K562 (cell line): ENCODE results near the gene YPEL4. TPM values are rescaled to one million over a fixed set of nuclear protein-coding genes. Genes with fewer than 3 reads are reported as not detected.

Source experiments
- BCLAF1 ChIP-seq, 2 experiments: fragments of 450-650 bp in 1 of 2; IDR thresholded peaks; 2 replicates each; pipeline ENCODE4 v1.6.1; 2011 to 2017; ENCODE audit warnings: low read depth in 2 of 2, antibody characterized with exemption in 1 of 2, borderline replicate concordance in 1 of 2, low read length in 1 of 2, mild to moderate bottlenecking in 1 of 2, mixed read lengths in 1 of 2; ENCODE audit not compliant: control insufficient read depth in 1 of 2
- NFRKB ChIP-seq: fragments of 450-650 bp; IDR thresholded peaks from 2 replicates; pipeline ENCODE4 v1.6.1; 2016; ENCODE audit warnings: low read depth
- ZNF696 ChIP-seq: fragments of 250-450 bp; sonication (Bioruptor Pico); conservative IDR thresholded peaks from 2 replicates; pipeline ENCODE4 v1.4.0; 2020; ENCODE audit warnings: mild to moderate bottlenecking, moderate library complexity
- polyA plus RNA-seq, 8 experiments: library from polyadenylated mRNA; depleted of rRNA in 4 of 8; stranded (reverse) in 5 of 8; unstranded in 3 of 8; fragments of >200 nt; fragmentation: Nextera tagmentation in 2 of 8; fragmentation: Illumina TruSeq in 1 of 8; extraction: Ambion mirVana in 2 of 8; extraction: Trizol in 1 of 8; gene quantifications; 2 replicates each; pipeline versions ENCODE4 v1.2.1 to v1.2.3, GENCODE V29; 2011 to 2014; ENCODE audit warnings: inconsistent platforms in 1 of 8, missing spikeins in 1 of 8
- total RNA-seq, 7 experiments: library from RNA; depleted of rRNA in 6 of 7; stranded (reverse); fragments of >200 nt in 6 of 7; fragmentation: Illumina TruSeq in 2 of 7; extraction: Trizol in 2 of 7; gene quantifications; 2 replicates each; pipeline versions ENCODE4 v1.2.1 to v1.2.3, GENCODE V29; 2011 to 2021; ENCODE audit warnings: low replicate concordance in 1 of 7
- TF ChIP-seq, protein P1 (sequence below): fragments of 200-600 bp; sonication (generic); IDR thresholded peaks from one replicate; pipeline ENCODE4 v1.6.1; 2012; ENCODE audit warnings: mild to moderate bottlenecking, low read depth, low read length, inconsistent platforms

YPEL4 gene
- total and polyA plus RNA-seq, 9 of the 15 experiments (the other 6 are each of a cell fraction or from before 2014, with no cell fraction given): 0.07 to 1.4 (median 0.40) TPM; not detected in 2

- TF ChIP-seq, protein P1, sequence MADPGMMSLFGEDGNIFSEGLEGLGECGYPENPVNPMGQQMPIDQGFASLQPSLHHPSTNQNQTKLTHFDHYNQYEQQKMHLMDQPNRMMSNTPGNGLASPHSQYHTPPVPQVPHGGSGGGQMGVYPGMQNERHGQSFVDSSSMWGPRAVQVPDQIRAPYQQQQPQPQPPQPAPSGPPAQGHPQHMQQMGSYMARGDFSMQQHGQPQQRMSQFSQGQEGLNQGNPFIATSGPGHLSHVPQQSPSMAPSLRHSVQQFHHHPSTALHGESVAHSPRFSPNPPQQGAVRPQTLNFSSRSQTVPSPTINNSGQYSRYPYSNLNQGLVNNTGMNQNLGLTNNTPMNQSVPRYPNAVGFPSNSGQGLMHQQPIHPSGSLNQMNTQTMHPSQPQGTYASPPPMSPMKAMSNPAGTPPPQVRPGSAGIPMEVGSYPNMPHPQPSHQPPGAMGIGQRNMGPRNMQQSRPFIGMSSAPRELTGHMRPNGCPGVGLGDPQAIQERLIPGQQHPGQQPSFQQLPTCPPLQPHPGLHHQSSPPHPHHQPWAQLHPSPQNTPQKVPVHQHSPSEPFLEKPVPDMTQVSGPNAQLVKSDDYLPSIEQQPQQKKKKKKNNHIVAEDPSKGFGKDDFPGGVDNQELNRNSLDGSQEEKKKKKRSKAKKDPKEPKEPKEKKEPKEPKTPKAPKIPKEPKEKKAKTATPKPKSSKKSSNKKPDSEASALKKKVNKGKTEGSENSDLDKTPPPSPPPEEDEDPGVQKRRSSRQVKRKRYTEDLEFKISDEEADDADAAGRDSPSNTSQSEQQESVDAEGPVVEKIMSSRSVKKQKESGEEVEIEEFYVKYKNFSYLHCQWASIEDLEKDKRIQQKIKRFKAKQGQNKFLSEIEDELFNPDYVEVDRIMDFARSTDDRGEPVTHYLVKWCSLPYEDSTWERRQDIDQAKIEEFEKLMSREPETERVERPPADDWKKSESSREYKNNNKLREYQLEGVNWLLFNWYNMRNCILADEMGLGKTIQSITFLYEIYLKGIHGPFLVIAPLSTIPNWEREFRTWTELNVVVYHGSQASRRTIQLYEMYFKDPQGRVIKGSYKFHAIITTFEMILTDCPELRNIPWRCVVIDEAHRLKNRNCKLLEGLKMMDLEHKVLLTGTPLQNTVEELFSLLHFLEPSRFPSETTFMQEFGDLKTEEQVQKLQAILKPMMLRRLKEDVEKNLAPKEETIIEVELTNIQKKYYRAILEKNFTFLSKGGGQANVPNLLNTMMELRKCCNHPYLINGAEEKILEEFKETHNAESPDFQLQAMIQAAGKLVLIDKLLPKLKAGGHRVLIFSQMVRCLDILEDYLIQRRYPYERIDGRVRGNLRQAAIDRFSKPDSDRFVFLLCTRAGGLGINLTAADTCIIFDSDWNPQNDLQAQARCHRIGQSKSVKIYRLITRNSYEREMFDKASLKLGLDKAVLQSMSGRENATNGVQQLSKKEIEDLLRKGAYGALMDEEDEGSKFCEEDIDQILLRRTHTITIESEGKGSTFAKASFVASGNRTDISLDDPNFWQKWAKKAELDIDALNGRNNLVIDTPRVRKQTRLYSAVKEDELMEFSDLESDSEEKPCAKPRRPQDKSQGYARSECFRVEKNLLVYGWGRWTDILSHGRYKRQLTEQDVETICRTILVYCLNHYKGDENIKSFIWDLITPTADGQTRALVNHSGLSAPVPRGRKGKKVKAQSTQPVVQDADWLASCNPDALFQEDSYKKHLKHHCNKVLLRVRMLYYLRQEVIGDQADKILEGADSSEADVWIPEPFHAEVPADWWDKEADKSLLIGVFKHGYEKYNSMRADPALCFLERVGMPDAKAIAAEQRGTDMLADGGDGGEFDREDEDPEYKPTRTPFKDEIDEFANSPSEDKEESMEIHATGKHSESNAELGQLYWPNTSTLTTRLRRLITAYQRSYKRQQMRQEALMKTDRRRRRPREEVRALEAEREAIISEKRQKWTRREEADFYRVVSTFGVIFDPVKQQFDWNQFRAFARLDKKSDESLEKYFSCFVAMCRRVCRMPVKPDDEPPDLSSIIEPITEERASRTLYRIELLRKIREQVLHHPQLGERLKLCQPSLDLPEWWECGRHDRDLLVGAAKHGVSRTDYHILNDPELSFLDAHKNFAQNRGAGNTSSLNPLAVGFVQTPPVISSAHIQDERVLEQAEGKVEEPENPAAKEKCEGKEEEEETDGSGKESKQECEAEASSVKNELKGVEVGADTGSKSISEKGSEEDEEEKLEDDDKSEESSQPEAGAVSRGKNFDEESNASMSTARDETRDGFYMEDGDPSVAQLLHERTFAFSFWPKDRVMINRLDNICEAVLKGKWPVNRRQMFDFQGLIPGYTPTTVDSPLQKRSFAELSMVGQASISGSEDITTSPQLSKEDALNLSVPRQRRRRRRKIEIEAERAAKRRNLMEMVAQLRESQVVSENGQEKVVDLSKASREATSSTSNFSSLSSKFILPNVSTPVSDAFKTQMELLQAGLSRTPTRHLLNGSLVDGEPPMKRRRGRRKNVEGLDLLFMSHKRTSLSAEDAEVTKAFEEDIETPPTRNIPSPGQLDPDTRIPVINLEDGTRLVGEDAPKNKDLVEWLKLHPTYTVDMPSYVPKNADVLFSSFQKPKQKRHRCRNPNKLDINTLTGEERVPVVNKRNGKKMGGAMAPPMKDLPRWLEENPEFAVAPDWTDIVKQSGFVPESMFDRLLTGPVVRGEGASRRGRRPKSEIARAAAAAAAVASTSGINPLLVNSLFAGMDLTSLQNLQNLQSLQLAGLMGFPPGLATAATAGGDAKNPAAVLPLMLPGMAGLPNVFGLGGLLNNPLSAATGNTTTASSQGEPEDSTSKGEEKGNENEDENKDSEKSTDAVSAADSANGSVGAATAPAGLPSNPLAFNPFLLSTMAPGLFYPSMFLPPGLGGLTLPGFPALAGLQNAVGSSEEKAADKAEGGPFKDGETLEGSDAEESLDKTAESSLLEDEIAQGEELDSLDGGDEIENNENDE: no peak
- TF ChIP-seq BCLAF1 (IDR thresholded peaks at IDR 0.05; ENCODE audit: borderline replicate concordance in 1 of 2, control insufficient read depth in 1 of 2, low read depth in 2 of 2, low read length in 1 of 2) (peak in 1 of 2 experiments; percentile 95; a peak in 2 of 4 replicates), ZNF696 (no peak), NFRKB (peak; percentile 76; the same call in 1 of the 2 replicates)
Observed at GRCh38 chr11:57667117-57667735, 17.5 kb upstream of the YPEL4 start (continued).
